ENCODE data around the gene ATXN1L.

- TF ChIP-seq CTCF (IDR thresholded peaks at IDR 0.05) (no peak), POLR2A (IDR thresholded peaks at IDR 0.05) (no peak)
Observed at GRCh38 chr16:71811261-71811803, 34.4 kb upstream of the ATXN1L start.
